NT2/D1 (cell line): Measurements from ENCODE around the gene CFHR5.

Source experiments
- SUZ12 ChIP-seq: IDR thresholded peaks from 2 replicates; pipeline ENCODE4 v1.6.1; 2011; ENCODE audit not compliant: insufficient read length, insufficient read depth; ENCODE audit errors: extremely low read depth
- YY1 ChIP-seq: IDR thresholded peaks from 2 replicates; pipeline ENCODE4 v1.6.1; 2011; ENCODE audit not compliant: insufficient read length, insufficient read depth
- ZNF274 ChIP-seq: IDR thresholded peaks from 2 replicates; pipeline ENCODE4 v1.6.1; 2011; ENCODE audit warnings: mild to moderate bottlenecking, low read depth, low read length

DNA sequence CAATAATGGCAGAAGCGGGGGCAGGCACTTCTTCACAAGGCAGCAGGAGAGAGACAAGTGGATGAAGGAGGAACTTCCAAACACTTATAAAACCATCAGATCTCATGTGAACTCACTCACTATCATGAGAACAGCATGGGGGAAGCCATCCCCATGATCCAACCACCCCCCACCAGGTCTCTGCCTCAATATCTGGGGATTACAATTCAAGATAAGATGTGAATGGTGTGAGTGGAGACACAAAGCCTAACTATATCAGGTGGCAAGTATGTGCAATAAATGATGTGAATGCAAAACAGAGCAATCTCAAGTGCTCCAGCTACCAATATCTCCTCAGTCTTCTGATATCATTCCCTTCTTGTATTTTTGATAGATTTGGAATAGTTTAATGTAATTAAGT is 21.4 kb upstream of the CFHR5 start:
- TF ChIP-seq YY1 (no peak), ZNF274 (no peak), SUZ12 (no peak)
